Measurements from ENCODE around the gene FUT7. TPM values are rescaled to one million over a fixed set of nuclear protein-coding genes. Genes with fewer than 3 reads are reported as not detected.

FUT7 gene
- total RNA-seq, 4 donors from 2014 or later = 0.22 to 0.39 TPM; not detected in 2

- intact Hi-C loops (cut with DNase I; ENCODE audit: low total_unique reads) = no loop called here
- peak; percentile 74 to 96 for DNase-seq (ENCODE audit: low spot score in 2 of 2)
- no peak for TF ChIP-seq POLR2A (IDR thresholded peaks at IDR 0.05)
- TF ChIP-seq CTCF (IDR thresholded peaks at IDR 0.05) = peak in 1 of 3 donors; percentile 7
- WGBS, 2 donors = 33 to 34% methylated on average over 10 to 12 of the region's 12 CpGs
- H3K4me3 ChIP-seq (ENCODE audit: low read depth, poor library complexity, severe bottlenecking) = no peak overlapping the region
These were observed 36.1 kb upstream of the FUT7 start for GRCh38 chr9:137067860-137068538.

GRCh38 chr9:137066096-137066861, 34.4 kb upstream of the FUT7 start:
- no peak overlapping the region for H3K4me3 ChIP-seq (ENCODE audit: low read depth, poor library complexity, severe bottlenecking)
- no peak for TF ChIP-seq POLR2A (IDR thresholded peaks at IDR 0.05)
- TF ChIP-seq CTCF (IDR thresholded peaks at IDR 0.05) = no peak
- intact Hi-C loops (cut with DNase I; ENCODE audit: low total_unique reads) = no loop called here
- 89 to 91% methylated on average over 21 to 26 of the region's 26 CpGs for WGBS, 2 donors
- DNase-seq (ENCODE audit: low spot score in 2 of 2) = no peak

- intact Hi-C loops (cut with DNase I; ENCODE audit: low total_unique reads) = no loop called here
- H3K4me3 ChIP-seq (ENCODE audit: low read depth, poor library complexity, severe bottlenecking) = no peak overlapping the region
- 80 to 86% methylated on average over 21 to 23 of the region's 23 CpGs for WGBS, 2 donors
- no peak for TF ChIP-seq CTCF (IDR thresholded peaks at IDR 0.05)
- DNase-seq (ENCODE audit: low spot score in 2 of 2) = no peak
These were observed 33.6 kb upstream of the FUT7 start for GRCh38 chr9:137065336-137065967.

- TF ChIP-seq CTCF (IDR thresholded peaks at IDR 0.05) = no peak
- TF ChIP-seq POLR2A (IDR thresholded peaks at IDR 0.05) = no peak
- H3K4me3 ChIP-seq (ENCODE audit: low read depth, poor library complexity, severe bottlenecking) = no peak overlapping the region
- intact Hi-C loops (cut with DNase I; ENCODE audit: low total_unique reads) = no loop called here
- no peak for DNase-seq (ENCODE audit: low spot score in 2 of 2)
- 43 to 73% methylated on average over 9 to 11 of the region's 12 CpGs for WGBS, 2 donors
These were observed 32.9 kb upstream of the FUT7 start for GRCh38 chr9:137064880-137065164.

GRCh38 chr9:137064027-137064879, 32.4 kb upstream of the FUT7 start:
- H3K4me3 ChIP-seq (ENCODE audit: low read depth, poor library complexity, severe bottlenecking) = no peak overlapping the region
- intact Hi-C loops (cut with DNase I; ENCODE audit: low total_unique reads) = no loop called here
- no peak for TF ChIP-seq POLR2A (IDR thresholded peaks at IDR 0.05)
- peak in 1 of 3 donors; percentile 91 for TF ChIP-seq CTCF (IDR thresholded peaks at IDR 0.05)
- peak in 1 of 2 donors; percentile 94 for DNase-seq (ENCODE audit: low spot score in 2 of 2)
- 46 to 72% methylated on average over 16 to 45 of the region's 55 CpGs for WGBS, 2 donors

All from lower leg skin (tissue), 4 donors.